ENCODE measurements around the gene ANKRD1.

ANKRD1 gene

DNA sequence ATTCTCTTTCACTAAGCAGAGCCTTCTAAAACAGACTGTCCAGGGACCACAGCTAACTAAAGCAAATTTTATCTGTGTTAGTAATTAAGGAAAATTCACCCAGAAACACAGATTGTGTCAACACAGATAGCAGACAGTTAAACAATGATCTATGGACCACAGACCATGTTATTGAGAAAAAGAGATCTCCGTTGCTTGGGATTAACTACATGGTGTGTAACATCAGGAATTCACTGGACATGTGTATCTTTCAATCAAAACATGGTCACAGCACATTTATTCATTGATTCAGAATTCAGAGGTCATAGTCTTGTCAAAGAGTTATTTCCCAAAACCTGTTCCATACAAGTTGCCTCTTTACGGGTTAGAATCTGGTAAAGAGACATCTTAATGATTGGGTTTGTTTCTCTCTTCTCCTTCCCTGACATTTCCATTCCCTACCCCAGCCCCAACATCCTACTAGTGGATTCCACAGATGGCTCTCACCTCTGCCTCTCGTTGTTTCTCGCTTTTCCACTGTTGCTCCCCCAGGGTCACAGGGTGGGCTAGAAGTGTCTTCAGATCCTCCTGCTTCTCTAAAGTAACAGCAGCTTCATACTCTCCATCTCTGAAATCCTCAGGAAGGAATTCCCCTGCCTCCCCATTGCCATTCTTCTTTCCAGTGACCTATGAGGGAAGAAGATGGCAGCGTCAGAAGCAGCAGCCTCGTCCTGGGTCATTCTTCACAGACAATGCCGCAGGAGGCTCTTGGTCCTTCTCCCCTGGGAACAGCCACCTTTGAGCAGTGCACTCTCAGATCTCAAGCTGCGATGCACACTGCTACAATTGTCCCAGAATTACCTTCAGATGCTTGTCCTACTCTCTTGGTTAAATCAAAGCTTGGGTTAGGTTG is 958 bp downstream of the ANKRD1 start:
- Histone ChIP-seq H3K79me2 (ENCODE audit: insufficient read depth, low read length) (no peaks in the 10 kb centered on the region), H3K27ac (ENCODE audit: low read depth, low read length) (no peak overlapping the region), H4K20me1 (ENCODE audit: low read depth, low read length) (no peaks in the 10 kb centered on the region), H3K9me2 (replicated peaks; ENCODE audit: insufficient read depth, low read length) (no peaks in the 10 kb centered on the region), H3K9me3 (ENCODE audit: insufficient read depth, low read length) (no peaks in the 10 kb centered on the region), H3K9ac (ENCODE audit: low read length) (no peak overlapping the region), H3K4me2 (ENCODE audit: low read depth, low read length, poor library complexity, severe bottlenecking) (no peak overlapping the region), H2AFZ (ENCODE audit: low read depth, low read length, severe bottlenecking) (no peak overlapping the region), H3F3A (ENCODE audit: insufficient read depth) (no peaks in the 10 kb centered on the region), H3K36me3 (ENCODE audit: low read length) (no peaks in the 10 kb centered on the region), H3K4me3 (ENCODE audit: insufficient read depth, low read length, poor library complexity, severe bottlenecking) (no peak overlapping the region), H3K27me3 (ENCODE audit: low read length) (no peaks in the 10 kb centered on the region)
- TF ChIP-seq, protein P1, sequence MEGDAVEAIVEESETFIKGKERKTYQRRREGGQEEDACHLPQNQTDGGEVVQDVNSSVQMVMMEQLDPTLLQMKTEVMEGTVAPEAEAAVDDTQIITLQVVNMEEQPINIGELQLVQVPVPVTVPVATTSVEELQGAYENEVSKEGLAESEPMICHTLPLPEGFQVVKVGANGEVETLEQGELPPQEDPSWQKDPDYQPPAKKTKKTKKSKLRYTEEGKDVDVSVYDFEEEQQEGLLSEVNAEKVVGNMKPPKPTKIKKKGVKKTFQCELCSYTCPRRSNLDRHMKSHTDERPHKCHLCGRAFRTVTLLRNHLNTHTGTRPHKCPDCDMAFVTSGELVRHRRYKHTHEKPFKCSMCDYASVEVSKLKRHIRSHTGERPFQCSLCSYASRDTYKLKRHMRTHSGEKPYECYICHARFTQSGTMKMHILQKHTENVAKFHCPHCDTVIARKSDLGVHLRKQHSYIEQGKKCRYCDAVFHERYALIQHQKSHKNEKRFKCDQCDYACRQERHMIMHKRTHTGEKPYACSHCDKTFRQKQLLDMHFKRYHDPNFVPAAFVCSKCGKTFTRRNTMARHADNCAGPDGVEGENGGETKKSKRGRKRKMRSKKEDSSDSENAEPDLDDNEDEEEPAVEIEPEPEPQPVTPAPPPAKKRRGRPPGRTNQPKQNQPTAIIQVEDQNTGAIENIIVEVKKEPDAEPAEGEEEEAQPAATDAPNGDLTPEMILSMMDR (IDR thresholded peaks at IDR 0.05; ENCODE audit: insufficient read depth, low read length, poor library complexity, severe bottlenecking): no peak
- no peak for TF ChIP-seq EZH2phosphoT487 (conservative IDR thresholded peaks at IDR 0.05; ENCODE audit: low read length)

DNA sequence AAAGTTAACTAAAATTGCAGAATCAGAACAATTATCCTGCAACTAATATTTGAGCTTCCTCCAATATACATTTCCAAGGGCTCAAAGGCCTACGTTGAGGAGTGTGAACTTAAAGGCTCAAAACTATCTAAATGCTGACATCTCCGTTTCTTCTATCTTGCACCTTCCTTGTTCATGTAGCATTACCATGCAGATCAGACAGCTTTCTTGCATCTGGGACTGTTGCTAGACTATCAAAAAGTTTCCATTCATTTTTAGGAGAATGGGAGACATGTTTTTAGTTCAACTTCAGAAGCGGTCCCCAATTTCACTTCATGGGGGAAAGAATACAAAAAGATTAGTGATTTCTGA is 2.9 kb downstream of the ANKRD1 start:
- H3K27me3 ChIP-seq (ENCODE audit: low read length): no peaks in the 10 kb centered on the region
- no peaks in the 10 kb centered on the region for H3F3A ChIP-seq (ENCODE audit: insufficient read depth)

DNA sequence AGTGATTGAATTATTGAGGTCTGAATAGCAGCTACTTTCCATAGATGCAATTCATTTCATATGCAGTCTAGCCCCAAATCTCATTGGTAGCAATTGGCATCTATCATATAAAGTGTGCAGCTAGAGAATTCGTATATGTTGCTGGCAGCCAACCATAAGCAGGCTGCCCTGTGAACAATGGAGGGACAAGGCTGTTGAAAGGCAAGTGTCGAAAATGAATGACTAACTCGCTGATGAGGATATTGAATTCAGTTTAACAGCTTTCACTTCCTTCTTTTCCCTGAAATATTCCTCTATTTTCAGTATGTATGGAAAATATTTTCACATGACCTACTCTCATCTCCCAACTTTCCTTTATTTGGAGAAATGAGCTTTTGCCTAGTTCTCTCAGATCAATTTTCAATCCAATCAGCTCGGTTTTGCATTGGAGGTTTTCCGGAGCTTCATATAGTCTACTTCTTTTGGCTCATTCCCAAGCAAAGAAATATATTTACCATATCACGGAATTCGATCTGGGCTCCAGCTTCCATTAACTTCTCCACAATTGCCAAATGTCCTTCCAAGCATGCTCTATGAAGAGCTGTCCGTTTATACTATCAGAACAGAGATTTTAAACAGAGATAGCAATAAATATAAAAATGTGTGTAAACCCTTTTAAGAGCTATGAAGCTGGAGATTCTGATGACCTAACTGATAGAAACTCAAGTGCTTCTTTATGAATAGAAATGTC is 3.5 kb downstream of the ANKRD1 start:
- no peaks in the 10 kb centered on the region for H3K9me3 ChIP-seq (ENCODE audit: insufficient read depth, low read length)
- no peaks in the 10 kb centered on the region for H3K9me2 ChIP-seq (replicated peaks; ENCODE audit: insufficient read depth, low read length)
- TF ChIP-seq EZH2phosphoT487 (conservative IDR thresholded peaks at IDR 0.05; ENCODE audit: low read length): no peak
- TF ChIP-seq, protein P1 (IDR thresholded peaks at IDR 0.05; ENCODE audit: insufficient read depth, low read length, poor library complexity, severe bottlenecking): no peak
- no peak overlapping the region for H2AFZ ChIP-seq (ENCODE audit: low read depth, low read length, severe bottlenecking)
- no peaks in the 10 kb centered on the region for H3K27me3 ChIP-seq (ENCODE audit: low read length)
- no peak overlapping the region for H3K4me3 ChIP-seq (ENCODE audit: insufficient read depth, low read length, poor library complexity, severe bottlenecking)
- H3K9ac ChIP-seq (ENCODE audit: low read length): no peak overlapping the region
- no peaks in the 10 kb centered on the region for H3K79me2 ChIP-seq (ENCODE audit: insufficient read depth, low read length)
- H3K27ac ChIP-seq (ENCODE audit: low read depth, low read length): no peak overlapping the region
- H3F3A ChIP-seq (ENCODE audit: insufficient read depth): no peaks in the 10 kb centered on the region
- no peak overlapping the region for H3K4me2 ChIP-seq (ENCODE audit: low read depth, low read length, poor library complexity, severe bottlenecking)
- H3K36me3 ChIP-seq (ENCODE audit: low read length): no peaks in the 10 kb centered on the region
- H4K20me1 ChIP-seq (ENCODE audit: low read depth, low read length): no peaks in the 10 kb centered on the region

More for the DNA sequence above, 2.9 kb downstream of the ANKRD1 start:
- no peak for TF ChIP-seq EZH2phosphoT487 (conservative IDR thresholded peaks at IDR 0.05; ENCODE audit: low read length)
- TF ChIP-seq, protein P1 (IDR thresholded peaks at IDR 0.05; ENCODE audit: insufficient read depth, low read length, poor library complexity, severe bottlenecking): no peak
- H3K9me3 ChIP-seq (ENCODE audit: insufficient read depth, low read length): no peaks in the 10 kb centered on the region
- H4K20me1 ChIP-seq (ENCODE audit: low read depth, low read length): no peaks in the 10 kb centered on the region
- no peak overlapping the region for H3K27ac ChIP-seq (ENCODE audit: low read depth, low read length)
- no peak overlapping the region for H2AFZ ChIP-seq (ENCODE audit: low read depth, low read length, severe bottlenecking)
- H3K36me3 ChIP-seq (ENCODE audit: low read length): no peaks in the 10 kb centered on the region
- H3K4me2 ChIP-seq (ENCODE audit: low read depth, low read length, poor library complexity, severe bottlenecking): no peak overlapping the region
- H3K9me2 ChIP-seq (replicated peaks; ENCODE audit: insufficient read depth, low read length): no peaks in the 10 kb centered on the region
- no peak overlapping the region for H3K9ac ChIP-seq (ENCODE audit: low read length)
- no peak overlapping the region for H3K4me3 ChIP-seq (ENCODE audit: insufficient read depth, low read length, poor library complexity, severe bottlenecking)
- H3K79me2 ChIP-seq (ENCODE audit: insufficient read depth, low read length): no peaks in the 10 kb centered on the region

Measured in SU-DHL-6 (cell line).